ENCODE measurements around the gene C22orf15. TPM values are rescaled to one million over a fixed set of nuclear protein-coding genes. Genes with fewer than 3 reads are reported as not detected.

The C22orf15 gene
- total RNA-seq, 1 experiment from 2014 or later: not detected

DNA sequence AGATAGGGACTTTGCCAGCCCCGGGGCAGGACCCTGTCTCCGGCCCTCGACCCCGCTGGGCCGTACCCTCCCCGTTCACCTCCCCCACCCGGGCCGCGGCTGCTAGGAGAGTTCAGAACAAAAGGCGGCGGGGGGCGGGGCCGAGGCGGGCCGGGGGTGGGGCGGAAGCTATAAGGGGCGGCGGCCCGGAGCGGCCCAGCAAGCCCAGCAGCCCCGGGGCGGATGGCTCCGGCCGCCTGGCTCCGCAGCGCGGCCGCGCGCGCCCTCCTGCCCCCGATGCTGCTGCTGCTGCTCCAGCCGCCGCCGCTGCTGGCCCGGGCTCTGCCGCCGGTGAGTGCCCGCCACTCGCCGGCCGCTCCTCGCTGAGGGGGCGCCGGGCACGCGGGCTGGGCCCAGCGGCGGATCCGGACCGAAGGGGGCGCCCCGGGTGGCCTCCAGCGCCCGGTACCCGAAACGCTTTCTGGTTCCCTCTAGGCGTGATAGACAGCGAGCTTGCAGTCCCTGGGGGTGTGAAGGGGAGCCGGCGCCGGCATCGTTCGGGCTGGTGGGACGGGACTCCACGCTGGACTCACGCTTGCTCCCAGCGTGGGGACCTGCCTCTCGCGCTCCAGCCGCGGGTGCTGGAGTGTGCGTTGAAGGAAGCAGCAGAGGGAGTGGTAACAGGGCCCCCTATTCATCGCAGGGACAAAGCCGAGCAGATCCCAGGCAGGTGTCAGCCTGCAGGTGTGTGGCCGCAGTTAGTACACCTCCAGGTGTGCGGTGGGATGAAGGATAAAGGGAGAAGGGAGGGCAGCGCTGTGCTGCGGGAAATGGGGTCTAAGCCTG, 10.1 kb downstream of the C22orf15 start, which contains the start of gene MMP11:
Gene MMP11 (plus strand): TSS at position 201 of the 825 bp plus-strand sequence. CDS start 22 bp downstream, at position 223.
- peak; percentile 48 for DNase-seq (ENCODE audit: low read depth)

DNA sequence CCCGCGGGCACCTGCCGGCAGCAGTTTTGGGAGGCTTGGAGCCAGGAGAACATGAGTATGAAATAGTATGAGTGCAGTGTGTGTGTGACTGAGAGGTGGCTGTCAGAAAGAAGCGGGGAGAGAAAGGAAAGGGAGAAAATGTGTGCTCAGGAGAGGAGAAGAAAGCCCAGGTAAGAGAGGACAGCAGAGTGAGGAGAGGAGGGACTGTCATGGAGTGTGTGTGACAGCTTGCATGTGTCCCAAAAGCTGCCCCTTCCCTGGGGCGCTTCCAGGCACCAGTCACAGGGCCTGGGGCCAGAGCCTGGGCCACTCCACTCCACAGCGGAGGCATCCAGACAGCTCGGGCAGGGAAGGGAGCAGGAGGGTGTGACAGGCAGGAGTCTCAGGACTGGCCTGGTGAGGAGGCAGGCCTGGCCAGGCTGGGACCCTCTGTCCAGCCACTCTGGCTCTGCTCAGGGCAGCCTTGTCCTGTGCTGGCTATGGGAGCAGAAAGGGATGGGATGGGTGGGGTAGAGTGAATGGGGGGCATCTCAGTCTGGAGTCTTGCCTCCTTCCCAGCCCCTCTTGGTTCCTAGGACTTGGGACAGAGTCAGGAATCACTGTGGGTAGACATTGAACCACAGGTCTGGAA, 10.8 kb downstream of the C22orf15 start:
- no peak for DNase-seq (ENCODE audit: low read depth)

DNA sequence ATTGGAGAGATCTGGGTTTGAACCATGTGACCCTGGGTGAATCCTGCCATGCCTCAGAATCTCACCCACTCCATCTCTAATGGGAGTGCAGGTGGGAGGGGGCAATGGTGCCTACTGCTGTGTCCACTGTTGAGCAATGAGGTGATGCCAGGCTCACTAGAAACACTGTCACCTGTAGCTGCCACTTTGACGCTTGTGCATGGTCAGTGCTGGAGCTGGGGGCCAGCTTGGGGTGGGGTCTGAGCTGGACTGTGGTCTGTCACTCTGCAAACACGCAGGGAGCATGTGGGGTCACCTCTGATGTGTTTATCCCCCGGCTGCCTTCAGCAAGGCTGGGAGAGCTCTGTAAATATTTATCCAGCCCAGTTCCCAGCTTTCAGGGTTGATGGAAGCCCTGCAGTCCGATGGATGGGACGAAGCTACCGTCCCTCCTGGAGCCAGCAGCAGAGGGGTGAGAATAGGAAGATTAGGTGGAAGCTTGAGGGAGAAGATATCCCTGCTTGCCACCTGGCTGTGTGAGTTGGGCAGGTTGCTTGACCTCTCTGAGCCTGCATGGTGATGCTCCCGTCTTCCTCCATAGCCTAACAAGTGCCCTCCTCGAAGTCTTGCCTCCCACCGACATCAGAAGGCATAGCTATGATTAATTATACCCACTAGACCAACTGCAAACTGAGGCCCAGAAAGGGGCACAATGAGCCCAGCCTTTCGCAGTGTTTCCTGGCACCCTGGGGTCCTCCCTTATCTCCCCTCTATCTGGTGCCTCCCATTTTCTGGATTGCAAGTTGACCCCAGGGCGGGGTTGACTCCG, 11.5 kb downstream of the C22orf15 start:
- no peak for DNase-seq (ENCODE audit: low read depth)

DNA sequence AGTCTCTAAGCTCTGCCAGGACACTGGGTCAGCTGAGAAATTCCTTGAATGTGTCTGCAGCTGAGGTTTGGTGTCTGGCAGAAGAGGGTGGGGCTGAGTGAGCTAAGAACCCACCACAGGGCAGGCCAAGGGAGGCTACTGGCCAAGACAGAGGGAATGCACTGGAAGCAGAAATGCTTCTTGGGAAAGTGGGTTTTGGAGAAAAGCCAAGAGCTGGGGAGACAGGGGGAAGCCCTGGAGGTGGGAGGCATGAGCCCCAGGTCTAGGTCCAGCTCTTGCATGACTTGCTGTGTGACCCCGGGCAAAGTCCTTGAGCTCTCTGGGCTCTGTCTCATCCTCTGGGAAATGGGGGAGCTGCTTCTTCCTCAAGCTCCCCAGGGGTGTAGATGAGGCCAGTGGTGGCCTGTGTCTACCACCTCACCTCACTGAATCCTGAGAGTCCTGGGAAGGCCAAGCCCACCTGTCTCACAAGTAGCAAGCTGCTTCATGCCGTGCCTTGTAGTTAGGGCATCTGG, 12.2 kb downstream of the C22orf15 start:
- no peak for DNase-seq (ENCODE audit: low read depth)

DNA sequence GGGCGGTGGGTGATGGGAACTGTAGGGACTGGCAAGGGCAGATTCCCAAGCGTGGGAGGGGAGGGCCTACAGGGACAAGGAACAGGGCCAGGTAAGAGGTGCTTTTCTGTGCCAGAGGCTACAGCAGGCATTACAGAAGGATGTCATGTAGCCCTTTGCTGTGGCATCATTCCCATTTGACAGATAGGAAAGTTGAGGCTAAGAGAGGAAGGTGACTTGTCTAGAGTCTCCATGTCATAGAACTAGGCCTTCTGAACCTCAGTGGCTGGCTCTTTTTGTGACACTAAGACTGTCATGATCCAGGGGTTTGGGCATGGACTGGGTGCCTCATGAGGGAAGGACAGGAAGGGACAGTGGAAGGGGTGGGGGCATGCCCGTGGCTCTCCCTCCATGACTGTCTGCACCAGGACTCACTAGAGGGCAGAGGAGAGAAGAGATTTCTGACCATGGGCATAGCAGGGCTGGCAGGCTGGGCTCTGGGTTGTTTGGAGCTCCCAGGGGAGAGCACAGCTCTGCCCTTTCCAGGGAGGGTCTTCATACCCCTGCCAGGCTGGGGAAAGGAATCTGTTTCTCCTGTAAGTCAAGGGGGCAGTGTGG, 13.1 kb downstream of the C22orf15 start:
- no peak for DNase-seq (ENCODE audit: low read depth)

DNA sequence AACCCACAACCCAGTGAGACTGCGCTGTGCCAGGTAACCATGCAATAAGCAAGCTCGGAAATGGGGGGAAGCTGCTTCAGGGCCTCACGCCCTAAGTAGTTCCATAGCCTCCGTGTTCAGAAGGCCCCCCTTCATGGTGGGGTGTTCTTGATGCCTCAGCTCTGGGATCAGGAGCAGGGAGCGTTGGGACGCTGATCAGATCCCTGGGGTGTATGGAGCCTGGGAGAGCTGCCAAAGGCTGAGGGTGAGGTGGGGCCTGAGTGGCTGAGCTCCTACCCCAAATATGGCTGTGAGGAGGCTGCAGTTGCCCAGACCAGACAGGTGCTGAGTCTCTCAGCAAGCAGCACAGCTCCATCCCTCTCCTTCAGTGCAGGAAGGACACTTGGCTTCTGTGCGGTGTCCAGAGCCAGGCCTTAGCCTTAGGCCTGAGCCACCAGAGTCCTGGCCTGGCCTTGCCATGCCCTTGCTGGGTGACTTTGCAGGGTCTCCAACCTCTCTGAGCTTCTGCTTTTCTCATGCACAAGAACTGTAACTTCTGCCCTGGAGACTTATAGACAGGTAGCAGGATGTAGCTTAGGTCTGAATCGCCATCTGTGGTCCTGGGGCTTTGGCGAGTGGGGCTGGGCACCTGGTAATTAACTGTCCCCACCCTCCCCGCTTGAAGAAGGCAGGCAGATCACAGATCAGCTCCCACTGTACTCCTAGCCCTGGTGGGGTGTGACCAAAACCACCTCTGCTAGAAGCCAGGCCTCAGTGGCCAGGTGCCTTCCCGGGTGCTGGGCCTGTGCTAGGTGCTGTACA, 15.2 kb downstream of the C22orf15 start:
- DNase-seq (ENCODE audit: low read depth): no peak

DNA sequence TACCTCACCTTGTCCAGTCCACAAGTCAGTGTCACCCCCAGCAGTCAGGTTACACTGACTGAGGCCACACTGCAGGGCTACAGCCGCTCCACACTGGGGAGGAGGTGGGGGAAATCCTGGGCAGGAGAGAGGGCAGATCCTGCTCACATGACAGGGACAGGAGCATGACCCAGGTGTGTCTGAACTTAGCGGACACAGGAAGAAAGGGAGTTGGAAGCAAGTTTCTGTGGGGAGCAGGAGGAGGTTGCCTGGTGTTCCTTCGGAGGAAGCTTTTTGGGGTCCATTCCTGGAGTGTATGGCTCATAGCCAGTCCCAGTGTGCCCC, 15.7 kb downstream of the C22orf15 start:
- DNase-seq (ENCODE audit: low read depth): no peak

DNA sequence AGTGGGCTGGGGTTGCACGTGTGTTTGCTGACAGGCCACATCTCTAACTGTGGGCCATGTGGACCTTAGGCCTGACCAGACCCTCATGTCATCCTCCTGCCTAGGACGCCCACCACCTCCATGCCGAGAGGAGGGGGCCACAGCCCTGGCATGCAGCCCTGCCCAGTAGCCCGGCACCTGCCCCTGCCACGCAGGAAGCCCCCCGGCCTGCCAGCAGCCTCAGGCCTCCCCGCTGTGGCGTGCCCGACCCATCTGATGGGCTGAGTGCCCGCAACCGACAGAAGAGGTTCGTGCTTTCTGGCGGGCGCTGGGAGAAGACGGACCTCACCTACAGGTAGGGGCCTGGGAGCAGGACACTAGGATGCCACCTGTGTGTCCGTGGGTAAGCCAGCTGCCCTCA, 16.3 kb downstream of the C22orf15 start:
- DNase-seq (ENCODE audit: low read depth): no peak

DNA sequence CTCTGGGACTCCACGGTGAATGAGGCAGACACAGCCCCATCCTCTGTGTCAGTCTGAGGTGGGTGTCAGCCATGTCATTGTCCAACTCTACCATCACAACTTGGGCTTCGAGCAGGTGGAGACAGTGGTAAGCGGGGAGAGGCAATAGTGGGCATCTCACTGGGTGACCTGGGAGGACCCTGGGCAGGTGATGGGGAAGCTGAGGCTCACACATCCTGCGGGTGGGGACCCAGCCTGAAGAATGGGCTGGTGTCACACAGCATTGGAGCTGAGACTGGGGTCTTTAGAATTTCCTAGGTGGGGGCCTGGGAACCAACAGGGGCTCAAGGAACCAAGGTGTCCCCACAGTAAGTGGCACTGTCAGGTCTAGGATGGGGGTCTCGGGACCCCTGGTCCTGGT, 16.9 kb downstream of the C22orf15 start:
- DNase-seq (ENCODE audit: low read depth): no peak

DNA sequence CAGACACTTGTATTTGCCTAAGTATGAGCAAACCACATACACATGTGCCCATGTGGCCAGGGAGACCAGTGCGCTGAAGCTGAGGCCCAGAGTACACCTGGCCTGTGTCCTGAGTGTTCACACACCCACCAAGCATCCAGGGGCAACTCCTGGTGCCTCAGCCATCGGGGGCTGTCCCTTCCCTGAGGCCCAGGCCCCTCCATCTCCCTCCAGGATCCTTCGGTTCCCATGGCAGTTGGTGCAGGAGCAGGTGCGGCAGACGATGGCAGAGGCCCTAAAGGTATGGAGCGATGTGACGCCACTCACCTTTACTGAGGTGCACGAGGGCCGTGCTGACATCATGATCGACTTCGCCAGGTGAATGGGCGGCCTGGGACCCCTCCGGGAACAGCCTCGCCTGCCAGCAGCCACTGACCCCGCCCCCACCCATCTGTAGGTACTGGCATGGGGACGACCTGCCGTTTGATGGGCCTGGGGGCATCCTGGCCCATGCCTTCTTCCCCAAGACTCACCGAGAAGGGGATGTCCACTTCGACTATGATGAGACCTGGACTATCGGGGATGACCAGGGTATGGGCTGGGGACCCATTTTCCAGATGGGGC, 17.5 kb downstream of the C22orf15 start:
- DNase-seq (ENCODE audit: low read depth): no peak

DNA sequence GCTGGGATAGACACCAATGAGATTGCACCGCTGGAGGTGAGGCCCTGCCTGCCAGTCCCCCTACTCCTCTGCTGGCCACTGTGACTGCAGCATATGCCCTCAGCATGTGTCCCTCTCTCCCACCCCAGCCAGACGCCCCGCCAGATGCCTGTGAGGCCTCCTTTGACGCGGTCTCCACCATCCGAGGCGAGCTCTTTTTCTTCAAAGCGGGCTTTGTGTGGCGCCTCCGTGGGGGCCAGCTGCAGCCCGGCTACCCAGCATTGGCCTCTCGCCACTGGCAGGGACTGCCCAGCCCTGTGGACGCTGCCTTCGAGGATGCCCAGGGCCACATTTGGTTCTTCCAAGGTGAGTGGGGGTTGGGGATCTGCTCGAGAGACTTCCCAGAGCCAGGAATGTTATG, 18.3 kb downstream of the C22orf15 start:
- DNase-seq (ENCODE audit: low read depth): no peak

DNA sequence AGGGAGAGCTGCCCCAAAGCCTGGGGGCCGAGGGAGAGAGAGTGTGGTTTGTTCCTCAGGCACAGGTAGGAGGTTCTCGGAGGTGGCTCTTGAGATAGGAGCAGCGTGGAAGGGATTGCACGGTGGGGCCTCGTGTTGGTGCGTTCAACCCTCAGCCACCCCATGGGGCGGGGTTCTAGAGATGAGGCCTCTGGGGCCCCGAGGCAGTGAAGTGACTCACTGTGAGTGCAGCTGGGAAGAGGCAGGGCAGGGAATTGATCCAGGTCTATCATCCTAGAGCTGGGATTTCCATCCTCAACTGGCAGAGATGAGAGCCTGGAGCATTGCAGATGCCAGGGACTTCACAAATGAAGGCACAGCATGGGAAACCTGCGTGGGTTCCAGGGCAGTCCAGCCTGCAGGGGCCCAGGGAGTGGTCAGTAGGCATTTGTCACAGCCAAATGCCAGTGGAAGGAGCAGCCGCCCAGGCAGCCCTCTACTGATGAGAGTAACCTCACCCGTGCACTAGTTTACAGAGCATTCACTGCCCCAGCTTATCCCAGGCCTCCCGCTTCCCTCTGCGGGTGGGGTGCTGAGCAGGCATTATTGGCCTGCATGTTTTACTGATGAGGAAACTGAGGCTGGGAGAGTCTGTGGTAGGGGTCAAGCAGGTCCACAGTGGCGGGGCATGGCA, 18.9 kb downstream of the C22orf15 start:
- DNase-seq (ENCODE audit: low read depth): peak; percentile 82

DNA sequence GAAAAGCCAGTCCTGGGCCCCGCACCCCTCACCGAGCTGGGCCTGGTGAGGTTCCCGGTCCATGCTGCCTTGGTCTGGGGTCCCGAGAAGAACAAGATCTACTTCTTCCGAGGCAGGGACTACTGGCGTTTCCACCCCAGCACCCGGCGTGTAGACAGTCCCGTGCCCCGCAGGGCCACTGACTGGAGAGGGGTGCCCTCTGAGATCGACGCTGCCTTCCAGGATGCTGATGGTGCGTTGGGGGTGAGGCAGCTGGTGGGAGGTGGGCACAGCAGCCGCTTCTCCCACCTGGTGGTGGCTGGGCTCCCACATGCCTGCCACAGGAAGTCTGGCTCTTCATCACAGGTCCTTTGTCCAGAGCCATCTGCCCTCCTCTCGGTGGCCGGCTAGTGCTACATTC, 19.5 kb downstream of the C22orf15 start:
- no peak for DNase-seq (ENCODE audit: low read depth)

DNA sequence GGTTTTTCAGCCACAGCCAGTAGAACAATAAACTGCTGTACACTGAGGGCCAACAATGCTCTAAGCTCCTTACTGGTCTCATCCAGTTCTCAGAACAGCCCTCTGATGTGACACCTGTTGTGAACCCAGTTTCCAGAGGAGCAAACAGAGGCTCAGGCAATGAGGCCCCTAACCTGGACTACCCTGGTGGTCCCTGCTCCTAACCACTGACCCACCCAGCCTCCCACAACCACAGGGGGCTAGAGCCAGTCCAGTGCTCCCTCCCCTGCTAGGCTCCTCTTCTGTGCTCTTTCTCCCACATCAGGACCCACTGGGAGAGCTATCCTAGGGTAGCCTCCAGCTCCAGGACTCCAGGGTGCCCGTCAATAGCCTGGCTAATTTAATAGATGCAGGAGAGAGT, 19.9 kb downstream of the C22orf15 start:
- no peak for DNase-seq (ENCODE audit: low read depth)

DNA sequence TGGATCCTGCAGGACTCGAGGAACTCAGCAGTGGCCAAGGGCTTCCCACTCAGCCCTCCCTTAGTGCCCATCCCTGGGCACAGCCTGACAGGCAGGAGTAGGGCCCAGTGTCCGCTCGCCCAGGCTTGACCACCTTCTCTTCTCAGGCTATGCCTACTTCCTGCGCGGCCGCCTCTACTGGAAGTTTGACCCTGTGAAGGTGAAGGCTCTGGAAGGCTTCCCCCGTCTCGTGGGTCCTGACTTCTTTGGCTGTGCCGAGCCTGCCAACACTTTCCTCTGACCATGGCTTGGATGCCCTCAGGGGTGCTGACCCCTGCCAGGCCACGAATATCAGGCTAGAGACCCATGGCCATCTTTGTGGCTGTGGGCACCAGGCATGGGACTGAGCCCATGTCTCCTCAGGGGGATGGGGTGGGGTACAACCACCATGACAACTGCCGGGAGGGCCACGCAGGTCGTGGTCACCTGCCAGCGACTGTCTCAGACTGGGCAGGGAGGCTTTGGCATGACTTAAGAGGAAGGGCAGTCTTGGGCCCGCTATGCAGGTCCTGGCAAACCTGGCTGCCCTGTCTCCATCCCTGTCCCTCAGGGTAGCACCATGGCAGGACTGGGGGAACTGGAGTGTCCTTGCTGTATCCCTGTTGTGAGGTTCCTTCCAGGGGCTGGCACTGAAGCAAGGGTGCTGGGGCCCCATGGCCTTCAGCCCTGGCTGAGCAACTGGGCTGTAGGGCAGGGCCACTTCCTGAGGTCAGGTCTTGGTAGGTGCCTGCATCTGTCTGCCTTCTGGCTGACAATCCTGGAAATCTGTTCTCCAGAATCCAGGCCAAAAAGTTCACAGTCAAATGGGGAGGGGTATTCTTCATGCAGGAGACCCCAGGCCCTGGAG, 20.7 kb downstream of the C22orf15 start:
- no peak for DNase-seq (ENCODE audit: low read depth)

DNA sequence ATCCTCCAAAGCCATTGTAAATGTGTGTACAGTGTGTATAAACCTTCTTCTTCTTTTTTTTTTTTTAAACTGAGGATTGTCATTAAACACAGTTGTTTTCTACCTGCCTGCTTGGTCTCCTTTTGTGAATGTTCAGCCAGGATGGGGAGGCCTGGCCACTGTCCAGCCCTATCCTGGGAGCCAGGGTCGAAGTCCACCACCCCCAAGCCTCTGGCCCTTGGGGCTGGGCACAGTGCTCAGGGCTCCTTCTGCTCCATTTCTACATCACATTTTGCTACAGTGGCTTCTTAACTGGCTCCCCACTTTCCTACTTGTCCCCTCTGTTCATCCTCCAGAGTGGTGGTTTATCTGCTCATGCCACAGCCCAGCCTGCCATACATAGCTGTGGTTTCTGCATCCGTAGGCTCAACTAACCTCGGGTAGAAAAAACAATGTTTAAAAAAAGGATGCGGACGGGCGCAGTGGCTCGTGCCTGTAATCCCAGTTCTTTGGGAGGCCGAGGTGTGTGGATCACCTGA, 21.5 kb downstream of the C22orf15 start:
- peak; percentile 64 for DNase-seq (ENCODE audit: low read depth)

DNA sequence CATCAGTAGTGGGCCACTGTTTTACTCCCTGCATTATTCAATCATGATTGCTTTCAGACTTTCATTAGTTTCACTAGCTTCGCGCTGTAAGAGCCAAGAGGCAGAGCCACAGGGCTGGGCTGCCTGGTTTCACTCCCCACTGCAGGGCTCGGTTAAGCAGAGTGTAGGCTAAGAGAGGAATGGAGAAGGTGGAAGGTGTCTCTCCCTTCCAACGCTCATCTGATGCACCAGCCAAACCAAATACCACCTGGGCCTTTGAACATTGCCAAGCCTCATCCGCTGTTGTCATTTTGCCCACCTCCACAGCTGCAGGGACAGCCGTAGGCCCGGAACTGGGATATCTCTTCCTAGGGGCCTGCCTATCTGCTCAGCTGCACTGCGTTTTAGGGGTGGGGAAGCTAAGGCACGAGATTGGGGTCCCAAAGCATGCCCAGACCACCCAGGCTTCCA, 23.5 kb downstream of the C22orf15 start:
- DNase-seq (ENCODE audit: low read depth): no peak

DNA sequence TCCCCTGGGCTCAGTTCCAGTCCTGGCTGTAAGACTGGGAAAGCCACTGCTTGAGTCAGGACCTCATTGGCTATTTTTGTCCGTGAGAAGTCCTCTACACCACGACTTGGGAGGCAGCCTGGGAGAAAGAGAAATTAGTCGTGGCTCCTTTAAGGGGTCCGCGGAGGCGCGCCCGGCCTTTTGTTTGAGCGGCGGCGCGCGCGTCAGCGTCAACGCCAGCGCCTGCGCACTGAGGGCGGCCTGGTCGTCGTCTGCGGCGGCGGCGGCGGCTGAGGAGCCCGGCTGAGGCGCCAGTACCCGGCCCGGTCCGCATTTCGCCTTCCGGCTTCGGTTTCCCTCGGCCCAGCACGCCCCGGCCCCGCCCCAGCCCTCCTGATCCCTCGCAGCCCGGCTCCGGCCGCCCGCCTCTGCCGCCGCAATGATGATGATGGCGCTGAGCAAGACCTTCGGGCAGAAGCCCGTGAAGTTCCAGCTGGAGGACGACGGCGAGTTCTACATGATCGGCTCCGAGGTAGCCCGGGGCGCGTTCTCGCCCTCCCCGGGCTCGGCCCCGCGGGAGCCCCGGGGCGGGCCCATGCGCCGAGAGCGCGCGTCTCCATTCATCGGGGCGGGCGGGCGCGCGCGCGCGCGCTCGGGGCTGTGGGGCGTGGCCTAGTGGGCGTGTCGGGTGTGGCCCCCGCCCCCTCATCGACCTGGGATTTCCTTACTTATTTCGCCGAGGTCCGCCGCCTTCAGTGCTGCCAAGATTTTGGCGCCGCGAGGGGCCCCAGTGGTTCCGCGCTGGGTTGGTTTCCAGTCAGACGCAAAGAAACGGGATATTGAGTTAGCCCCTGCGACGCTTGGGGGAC, 24.2 kb downstream of the C22orf15 start, which contains the start of gene SMARCB1:
Gene SMARCB1 (plus strand): TSS at position 215 of the 848 bp plus-strand sequence. CDS start 204 bp downstream, at position 419.
- peak; percentile 91 for DNase-seq (ENCODE audit: low read depth)
